RPMI7951 (cell line): ENCODE data around the gene ELL2. TPM values are rescaled to one million over a fixed set of nuclear protein-coding genes. Genes with fewer than 3 reads are reported as not detected.
"Not testable (repeated sequence)": the region's sequence is repeated elsewhere in the genome, so short reads cannot be mapped to it uniquely, and the experiment has no call there.

Source experiments
- DNase-seq: peaks from one replicate; pipeline ENCODE4 v3.0.0-alpha.2; 2012; ENCODE audit warnings: low read depth
- total RNA-seq: library from RNA; depleted of rRNA; stranded (reverse); fragments of >200 nt; shearing (Covaris generic); gene quantifications from 2 replicates; pipeline ENCODE4 v1.2.3, GENCODE V29; 2014

ELL2 gene
- total RNA-seq, 1 experiment from 2014 or later: 19.8 TPM

DNA sequence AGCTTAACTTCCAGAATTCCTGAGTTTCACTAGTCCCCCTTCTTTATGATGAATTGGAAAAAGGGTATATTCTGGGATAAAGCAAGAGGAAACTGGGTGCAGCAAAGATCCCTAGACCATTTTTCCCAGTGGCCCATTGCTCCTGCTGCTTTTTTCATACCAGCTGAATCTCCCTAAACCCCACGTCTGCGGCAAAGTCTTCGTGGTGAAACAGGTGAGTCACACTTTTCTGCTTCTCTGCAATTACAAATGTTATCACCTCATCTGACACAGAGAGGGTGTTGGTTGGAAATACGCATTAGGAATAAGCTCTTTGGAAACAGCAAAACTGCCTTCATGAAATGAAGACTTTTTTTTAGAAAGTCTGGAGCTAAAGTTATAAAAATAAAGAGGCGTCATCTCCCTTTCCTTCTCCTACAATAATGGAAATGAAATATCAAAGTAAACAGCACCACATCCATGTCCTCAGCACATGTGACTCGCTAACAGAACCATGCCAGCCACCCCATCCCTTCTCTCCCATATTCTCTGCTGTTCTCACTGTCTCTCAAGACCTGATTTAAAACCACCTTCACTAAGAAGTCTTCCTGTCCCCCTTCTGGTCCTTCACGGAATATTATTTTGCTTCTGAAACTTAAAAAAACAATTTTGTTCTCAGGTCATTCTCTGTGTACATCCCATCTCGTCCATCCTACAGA lies 99.6 kb downstream of the ELL2 start:
- peak; percentile 68 for DNase-seq

DNA sequence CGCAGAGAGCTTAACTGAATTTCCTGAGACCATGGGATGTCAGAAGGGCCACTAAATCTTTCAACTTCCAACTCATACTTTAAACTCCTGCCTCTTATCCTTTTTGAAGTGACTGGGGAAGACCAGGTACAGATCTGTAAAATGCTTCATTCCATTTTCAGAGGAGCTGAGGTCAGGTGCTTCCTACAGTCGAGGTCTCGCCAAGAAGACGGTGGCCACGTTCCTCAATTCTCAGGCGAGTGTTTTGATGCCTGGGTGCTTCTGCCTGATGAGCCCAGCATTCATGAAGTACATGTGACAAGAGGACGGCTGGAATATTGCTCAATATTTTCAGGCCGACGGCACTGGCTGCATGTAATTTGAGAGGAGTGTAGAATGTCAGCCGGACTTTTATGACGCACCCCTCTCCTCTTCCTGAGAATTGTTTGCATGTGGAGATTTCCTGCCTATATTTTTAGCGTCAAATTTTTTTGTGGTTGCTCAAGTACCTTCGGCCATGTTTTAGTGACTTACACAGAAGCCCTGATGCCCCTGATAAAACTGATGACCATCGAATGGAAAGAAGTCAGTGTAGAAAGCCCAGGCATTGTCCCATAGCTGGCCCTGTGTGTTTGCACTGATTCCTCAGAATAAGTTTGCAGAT lies 100.3 kb downstream of the ELL2 start:
- DNase-seq: peak; percentile 96

DNA sequence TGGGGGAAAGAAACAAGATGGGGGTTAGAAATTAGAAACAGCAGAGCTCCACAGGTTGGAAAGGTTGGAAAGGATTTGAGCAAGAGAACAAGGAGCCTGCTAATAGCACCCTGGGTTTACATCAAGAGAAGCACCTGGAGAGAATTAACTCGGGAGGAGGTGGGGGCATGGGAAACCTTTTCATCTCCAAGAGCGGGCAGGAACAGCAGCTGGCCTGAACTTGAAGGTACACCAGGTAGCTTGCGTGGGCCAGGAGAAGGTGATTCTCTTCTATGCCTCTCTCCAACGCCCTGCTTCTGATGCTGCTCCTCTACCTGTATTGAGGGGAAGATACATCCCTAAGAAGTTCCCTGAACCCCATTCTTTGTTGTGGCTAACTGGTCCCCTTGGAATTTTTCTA lies 102.0 kb downstream of the ELL2 start:
- no peak for DNase-seq

DNA sequence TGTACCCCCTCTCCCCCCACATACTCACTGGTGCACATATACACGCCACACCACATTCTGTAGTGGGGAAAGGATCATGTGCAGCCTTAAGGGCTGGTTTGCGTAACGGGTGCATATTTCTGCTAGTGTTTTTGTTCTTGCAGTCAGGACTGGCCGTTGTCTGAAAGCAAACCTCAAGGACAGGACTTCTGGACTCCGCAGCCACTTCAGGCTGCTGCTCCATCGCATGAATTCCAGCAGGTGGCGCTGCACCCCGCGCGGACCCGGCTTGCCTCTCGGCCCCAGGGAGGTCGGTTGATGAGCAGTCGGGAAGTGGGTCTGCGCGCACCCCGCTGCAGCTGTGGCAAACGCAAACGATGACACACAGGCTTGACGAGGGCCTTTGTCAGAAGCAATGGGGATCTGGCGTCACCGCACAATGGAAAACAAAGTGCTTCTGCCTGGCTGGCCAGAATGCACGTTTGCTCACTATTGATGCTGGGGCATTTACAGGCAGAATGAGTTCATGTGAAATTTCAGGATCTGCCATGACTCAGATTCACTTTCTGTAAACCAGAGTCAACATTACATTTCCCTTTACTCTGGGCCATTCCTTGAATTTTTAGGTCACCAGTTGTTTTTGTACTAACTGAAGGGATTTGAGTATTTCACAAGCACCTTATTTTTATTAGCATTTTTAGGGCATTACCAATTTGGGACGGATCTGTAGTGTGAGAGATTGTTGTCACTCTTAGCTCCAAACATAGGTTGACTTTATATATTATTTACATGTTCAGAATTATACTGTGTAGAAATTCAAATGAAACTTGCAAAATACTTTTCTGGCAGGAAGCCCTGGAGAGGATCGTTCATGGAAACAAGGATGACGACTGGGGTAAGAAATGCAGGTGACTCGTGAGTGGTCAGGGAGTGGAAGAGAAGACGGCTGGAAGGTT lies 102.7 kb downstream of the ELL2 start:
- peak; percentile 95 for DNase-seq

DNA sequence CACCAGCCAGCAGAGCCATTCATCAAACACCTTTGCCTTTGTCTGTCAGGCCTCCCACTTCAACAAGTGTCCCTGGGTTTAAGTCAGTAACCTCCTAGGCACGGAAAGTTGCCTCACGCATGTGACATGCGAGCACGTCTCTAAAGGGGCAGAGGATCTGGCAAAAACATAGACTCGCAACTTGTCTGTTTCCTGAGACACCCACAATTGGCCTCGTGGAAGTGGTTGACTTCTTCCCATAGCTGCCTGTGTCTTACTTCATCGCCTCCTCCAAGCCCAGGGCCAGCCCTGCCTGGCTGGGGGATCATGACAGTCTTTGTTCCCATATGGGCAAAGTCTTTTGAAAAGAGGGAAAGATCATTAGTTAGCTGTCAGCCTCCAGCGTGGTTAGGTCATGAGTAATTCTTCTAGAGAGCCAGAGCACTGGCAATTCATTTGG lies 103.6 kb downstream of the ELL2 start:
- DNase-seq: peak; percentile 88

DNA sequence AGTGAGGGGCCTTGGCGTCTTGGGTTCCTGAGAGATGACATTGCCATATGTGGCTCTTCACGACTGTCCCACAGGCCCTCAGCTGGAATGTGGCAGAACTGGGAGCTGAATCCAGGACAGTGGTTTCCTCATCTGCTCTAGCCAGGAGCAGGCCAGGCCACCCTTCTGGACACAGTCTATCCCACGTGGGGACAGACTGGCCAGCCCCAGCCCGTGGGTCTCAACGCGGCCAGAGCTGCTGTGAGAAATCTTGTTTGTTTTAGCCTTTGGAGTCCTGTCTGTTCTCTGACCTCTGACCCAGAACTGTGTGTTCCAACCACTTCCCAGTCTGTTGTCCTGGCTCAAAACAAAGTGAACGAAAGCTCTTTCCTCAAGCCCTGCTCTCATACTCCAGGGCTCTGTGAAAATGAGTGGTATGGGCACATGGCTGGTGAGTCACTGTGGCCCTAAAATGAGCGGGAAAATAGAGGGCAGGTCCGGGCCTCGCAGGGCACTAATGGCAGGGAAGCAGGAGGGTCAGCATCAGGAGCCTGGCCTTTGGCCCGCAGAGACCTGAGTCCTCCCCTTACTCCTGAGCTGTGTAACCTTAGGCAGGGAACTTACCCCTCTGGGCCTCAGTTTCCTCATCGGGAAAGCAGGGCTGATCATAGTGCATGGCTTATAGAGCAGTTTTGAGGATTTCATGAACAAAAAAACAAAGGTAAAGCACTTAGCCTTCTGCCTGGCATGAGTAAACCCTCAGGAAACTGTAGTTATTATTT lies 104.3 kb downstream of the ELL2 start:
- no peak for DNase-seq

DNA sequence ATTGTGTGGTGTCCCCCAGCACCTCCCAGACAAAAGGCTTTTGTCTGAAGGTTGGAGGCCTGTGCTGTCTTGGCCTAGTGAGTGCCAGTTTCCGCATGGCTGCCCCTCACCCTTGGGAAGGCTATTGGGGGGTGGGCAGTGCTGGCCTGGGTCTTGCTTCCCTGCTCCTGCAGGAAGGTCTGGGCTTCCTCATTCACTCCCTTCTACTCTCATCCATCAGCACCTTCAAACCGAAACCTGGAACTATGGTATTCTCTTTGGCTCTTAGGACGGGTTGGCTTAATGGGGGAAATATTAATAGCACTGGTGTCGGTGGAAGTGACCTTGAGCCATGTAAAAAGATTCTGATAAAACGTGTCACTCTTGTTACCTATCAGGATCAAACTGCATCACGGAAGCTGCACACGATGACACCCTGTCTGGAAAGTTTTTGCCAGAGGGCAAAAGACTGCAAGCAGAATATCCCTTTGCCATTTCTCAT lies 105.1 kb downstream of the ELL2 start:
- no peak for DNase-seq

DNA sequence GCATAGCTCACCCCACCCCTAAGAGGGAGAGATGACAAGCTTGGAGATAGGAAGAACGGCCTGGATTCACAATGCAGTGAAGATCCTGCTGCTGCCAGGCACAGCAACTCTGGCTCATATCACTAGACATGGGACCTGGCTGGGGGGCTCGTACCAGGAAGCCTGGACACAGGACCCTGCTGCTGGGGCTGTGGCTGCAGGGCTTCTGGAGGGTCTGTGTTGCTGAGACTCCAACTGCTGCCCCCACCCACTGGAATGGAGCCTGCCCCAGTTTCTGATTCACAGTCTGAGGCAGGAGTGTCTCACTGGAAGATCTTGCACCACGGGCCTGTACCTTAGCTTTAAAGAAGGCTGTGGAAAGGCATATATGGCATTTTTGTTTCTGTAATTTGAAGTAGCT lies 108.2 kb downstream of the ELL2 start:
- DNase-seq: no peak

DNA sequence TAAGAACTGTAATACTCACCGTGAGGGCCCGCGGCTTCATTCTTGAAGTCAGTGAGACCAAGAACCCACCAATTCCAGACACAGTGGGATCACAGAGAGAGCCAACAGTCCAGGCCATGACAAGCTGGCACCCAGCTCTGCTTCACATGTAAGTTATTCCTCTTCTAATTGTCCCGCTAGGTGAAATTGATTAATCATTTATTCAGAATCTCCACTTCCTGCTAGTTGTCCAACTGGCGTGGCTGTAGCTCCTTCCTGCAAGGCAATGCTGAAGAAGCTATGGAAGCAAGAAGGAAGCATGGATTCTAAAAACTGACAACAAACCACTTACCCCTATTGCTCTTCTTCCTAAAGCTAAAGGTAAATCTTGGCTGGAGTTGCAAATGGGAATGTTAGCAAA lies 109.1 kb downstream of the ELL2 start:
- no peak for DNase-seq

DNA sequence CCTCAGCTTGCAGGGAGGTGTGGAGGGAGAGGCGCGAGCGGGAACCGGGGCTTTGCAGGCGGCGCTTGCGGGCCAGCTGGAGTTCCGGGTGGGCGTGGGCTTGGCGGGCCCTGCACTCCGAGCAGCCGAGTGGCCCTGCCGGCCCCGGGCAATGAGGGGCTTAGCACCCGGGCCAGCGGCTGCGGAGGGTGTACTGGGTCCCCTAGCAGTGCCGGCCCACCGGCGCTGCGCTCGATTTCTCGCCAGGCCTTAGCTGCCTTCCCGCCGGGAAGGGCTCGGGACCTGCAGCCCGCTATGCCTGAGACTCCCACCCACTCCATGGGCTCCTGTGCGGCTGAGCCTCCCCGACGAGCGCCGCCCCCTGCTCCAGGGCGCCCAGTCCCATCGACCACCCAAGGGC lies 110.5 kb downstream of the ELL2 start:
- DNase-seq: not testable (repeated sequence)

DNA sequence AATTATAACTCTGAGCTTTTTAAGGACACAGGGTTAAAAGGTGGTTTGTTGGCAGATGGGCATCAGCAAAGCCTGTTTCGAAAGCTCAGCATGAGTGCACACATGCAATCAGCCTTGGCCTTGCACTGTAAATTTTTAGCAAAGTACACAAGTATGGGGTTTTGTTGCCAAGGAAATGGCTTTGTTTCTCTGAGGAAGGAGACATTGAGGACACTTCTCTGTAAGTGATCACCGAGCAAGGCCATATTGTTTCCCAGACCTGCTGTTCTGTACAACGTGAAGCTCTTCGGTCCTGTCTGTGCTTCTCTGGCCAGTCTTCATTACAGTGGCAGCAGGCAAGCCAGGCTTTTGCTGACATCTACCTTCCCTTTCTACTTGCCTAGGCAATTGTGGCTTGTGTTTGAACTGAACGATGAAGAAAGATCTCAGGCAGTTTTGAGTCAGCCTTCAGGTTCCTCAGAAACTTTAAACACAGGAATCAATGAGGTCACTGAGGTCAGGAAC lies 111.2 kb downstream of the ELL2 start:
- no peak for DNase-seq

DNA sequence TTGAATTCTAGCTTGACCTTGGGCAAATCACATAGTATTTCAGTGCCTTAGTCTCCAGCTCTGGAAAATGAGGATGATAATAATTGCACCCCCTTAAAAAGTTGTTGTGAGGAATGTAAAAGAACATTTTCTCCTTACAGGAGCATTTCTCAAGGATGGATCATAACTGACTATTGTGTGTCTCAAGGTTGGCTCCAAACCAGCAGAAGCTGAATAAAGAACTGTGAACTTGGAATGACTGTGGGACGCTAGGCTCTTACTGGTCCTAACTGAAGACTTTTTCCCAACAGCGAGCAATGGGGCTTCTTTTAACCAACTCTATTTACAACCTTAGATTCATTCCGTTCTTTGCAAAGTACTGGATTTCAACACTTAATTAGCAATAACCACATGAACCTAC lies 113.0 kb downstream of the ELL2 start:
- DNase-seq: no peak

DNA sequence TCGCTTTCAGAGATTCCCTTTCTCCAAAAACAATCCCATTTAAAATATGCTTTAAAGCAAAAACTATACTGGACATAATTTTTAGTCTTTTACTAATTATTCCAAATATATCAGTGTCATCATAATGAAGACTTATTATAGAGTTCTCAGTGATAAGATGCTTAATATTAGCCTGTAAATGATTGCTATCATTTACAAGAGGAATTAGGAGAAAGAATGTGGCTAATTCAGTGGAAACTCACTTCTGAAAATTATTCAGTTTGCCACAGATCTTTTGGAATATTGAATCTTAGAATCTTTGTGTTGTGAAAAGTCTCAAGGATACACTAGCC lies 114.4 kb downstream of the ELL2 start:
- no peak for DNase-seq

DNA sequence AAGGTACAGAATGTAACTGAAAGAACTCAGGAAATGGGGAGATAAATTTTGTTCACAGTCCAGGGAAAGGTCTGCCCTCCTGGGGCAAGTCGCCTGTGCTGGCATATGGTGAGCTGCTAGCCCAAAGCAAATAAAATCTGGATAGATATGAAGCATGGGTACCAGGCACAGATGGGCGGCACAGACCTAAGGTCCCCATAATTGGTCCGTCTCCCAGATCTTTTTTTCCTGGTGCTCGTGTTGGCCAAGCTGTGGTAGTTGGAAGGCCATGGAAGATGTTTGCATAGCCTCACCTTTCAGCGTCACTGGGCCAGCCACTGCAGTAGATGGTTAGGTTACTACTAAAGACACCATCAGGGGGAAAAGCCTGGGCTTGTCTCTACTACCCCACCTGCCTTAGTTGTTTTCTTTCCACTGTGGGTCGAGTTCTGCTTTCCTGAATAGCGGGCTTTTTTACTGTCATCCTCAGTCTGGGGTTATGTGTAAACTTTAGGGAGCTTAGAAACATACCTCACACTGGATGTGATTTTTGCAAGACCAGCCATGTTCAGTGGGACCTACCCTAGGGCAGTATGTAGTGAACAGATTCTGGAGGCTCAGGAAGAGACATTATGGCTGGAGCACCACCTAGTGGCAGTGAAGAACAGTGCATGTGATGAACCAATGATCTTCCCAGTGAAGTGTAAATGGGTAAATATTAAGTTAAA lies 114.9 kb downstream of the ELL2 start:
- peak; percentile 62 for DNase-seq

DNA sequence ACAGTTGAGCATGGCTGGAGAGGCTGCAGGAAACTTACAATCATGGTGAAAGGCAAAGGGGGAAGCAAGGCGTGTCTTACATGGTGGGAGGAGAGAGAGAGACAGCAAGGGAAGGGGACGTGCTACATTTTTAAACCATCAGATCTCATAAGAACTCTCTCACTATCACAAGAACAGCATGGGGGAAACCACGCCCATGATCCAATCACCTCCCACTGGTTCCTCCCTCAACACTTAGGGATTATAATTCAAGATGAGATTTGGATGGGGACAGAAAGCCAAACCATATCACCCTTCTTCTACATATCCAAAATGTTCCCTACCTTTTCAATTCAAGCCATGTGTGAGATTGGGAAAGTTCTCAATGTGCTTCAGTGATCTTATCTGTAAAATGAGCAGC lies 116.3 kb downstream of the ELL2 start:
- DNase-seq: no peak

DNA sequence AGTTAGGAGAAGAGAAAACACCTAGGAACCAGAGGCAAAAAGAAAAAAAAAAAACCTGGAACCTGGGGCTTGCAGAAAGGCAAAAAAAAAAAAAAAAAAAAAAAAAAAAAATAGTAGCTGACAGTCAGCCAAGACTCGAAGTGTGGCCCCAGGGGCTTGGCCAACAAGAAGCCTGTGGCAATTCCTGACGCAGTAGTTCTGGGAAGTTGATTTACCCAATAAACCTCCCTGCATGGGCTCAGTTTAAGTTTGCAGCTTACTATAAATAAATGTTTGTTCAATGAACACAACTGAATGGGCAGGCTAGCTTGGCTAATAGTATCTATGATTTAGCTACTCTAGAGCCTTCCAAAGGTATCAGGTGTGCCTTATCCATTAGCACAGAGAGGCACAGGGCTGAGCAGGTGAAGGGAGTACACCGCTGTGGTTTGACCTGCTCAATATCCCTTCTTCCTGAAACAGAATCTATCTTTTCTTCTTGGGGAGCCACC lies 117.9 kb downstream of the ELL2 start:
- no peak for DNase-seq

DNA sequence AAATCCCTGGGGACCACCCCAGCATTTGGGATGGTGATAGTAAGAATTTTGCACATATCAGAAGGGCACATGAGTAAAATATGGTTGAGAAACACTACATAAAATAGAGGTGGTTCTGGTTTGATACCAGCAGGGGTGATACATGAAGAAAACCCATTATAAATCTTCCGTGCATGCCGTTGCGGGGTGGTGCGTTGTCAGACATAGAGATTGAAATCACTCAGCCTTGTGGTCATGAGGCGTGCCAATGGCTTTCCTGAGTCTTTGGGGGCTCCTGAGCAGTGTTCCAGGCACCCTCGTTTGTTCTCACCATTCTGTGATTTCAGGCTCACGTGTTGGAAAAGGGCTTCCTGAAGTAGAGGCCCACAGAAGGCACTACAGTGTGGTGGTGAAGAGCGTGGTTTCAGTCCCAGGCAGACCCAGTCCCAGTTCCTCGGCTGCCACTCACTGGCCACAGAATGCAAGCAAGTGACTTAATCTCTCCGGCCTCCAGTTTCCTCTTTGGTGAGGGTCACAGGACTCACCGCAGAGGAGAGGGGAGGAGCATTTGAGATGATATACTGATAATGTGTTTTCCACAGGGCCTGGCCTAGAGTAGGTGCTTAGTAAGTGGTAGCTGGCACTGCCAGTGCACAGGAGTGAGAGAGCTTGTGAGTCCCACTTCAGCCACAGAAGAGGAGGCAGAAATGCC lies 118.7 kb downstream of the ELL2 start:
- peak; percentile 82 for DNase-seq

DNA sequence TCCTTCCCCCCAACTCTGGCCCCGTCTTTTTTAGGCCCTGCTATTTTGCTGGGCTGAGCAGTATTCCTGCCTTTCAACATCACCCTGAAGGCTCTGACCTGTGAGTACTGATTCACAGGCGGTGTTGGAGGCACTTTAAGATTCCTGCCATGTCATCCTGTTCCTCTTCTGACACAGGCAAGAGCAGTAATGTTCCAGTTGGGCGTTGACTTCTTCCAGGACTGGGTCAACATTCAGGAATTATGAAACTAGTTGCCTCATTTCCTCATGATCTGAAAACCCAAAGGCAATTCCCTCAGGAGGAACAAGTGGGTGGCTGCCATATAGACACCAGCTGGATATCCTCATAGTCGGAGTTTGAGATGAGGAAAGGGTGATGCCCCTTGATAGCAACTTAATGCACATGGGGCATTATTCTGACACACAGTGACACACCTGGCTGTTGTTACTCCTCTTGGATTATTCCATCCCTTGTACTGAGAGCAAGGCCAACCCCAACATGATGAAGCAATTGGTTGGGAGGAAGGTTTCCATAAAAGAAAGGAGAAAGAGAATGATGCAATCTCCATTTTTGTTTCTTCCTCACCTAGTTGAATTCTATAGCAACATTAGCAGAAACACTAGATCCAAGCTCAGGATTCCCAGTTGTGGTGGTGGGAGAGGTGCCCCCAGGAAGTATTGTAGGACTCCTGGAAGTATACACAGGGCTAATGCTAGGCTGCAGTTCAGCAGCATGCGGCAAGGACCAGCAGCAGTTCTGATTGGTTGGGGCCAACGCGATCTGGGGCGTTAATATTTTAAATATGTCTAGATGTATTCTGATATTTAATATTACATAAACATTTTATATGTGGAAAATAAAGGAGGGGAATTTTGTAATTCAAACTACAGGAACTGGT lies 119.5 kb downstream of the ELL2 start:
- DNase-seq: peak; percentile 44
